OCI-LY3 (cell line): ENCODE data around the gene TJP1.

Experiments
- H2AFZ ChIP-seq: fragments of 200-600, 300-600 bp; shearing (Covaris generic); 2 replicates; pipeline ENCODE4 v1.6.0; 2014; ENCODE audit warnings: antibody characterized with exemption, low read depth, low read length
- H3K27ac ChIP-seq: fragments of 200-600, 300-600 bp; sonication (generic); 2 replicates; pipeline ENCODE4 v1.5.1; 2014; ENCODE audit warnings: mild to moderate bottlenecking, low read length, moderate library complexity, mixed read lengths
- H3K27me3 ChIP-seq: fragments of 200-600, 300-600 bp; sonication (generic); 2 replicates; pipeline ENCODE4 v1.6.1; 2014; ENCODE audit warnings: low read depth, low read length, mixed read lengths
- H3K36me3 ChIP-seq: fragments of 200-600, 300-600 bp; sonication (generic); replicated peaks from 2 replicates; pipeline ENCODE3; 2014; ENCODE audit warnings: low read depth, low read length, mixed read lengths
- H3K4me1 ChIP-seq: fragments of 300-600, 200-600 bp; sonication (generic); 2 replicates; pipeline ENCODE4 v1.6.1; 2014; ENCODE audit warnings: low read length, mixed read lengths
- H3K4me2 ChIP-seq: fragments of 200-600, 300-600 bp; sonication (generic); 2 replicates; pipeline ENCODE4 v1.6.1; 2014; ENCODE audit warnings: low read length, mixed read lengths
- H3K4me3 ChIP-seq: fragments of 300-600, 200-600 bp; sonication (generic); 2 replicates; pipeline ENCODE4 v1.5.1; 2014; ENCODE audit warnings: antibody characterized with exemption, mild to moderate bottlenecking, low read length, moderate library complexity
- H3K79me2 ChIP-seq: fragments of 300-600, 200-600 bp; shearing (Covaris generic); 2 replicates; pipeline ENCODE4 v1.6.1; 2014; ENCODE audit warnings: mild to moderate bottlenecking, low read length, mixed read lengths
- H3K9ac ChIP-seq: fragments of 300-600, 200-600 bp; shearing (Covaris generic); 2 replicates; pipeline ENCODE4 v1.6.0; 2014; ENCODE audit warnings: mild to moderate bottlenecking, low read length, moderate library complexity
- H3K9me3 ChIP-seq: fragments of 200-600, 300-600 bp; shearing (Covaris generic); 2 replicates; pipeline ENCODE4 v1.6.1; 2014; ENCODE audit warnings: low read length, mixed read lengths; ENCODE audit not compliant: insufficient read depth
- H4K20me1 ChIP-seq: fragments of 200-600, 300-600 bp; sonication (generic); 2 replicates; pipeline ENCODE4 v1.6.1; 2016; ENCODE audit warnings: low read length, mixed read lengths; ENCODE audit not compliant: insufficient read depth
- CTCF ChIP-seq: fragments of 200-600, 300-600 bp; sonication (generic); IDR thresholded peaks from 2 replicates; pipeline ENCODE4 v1.5.1; 2014; ENCODE audit warnings: antibody characterized with exemption, low read length, low read depth
- EZH2phosphoT487 ChIP-seq: fragments of 200-600 bp; shearing (Covaris generic); IDR thresholded peaks from 2 replicates; pipeline ENCODE4 v1.6.1; 2018; ENCODE audit warnings: antibody characterized with exemption, mixed run types, low read depth

The TJP1 gene

GRCh38 chr15:29849218-29849617 lies 26.9 kb upstream of the TJP1 start:
- no peaks in the 10 kb centered on the region for H3K27me3 ChIP-seq
- H3K4me1 ChIP-seq, result no peaks in the 10 kb centered on the region
- H3K9ac ChIP-seq, result no peak overlapping the region
- H4K20me1 ChIP-seq, result no peaks in the 10 kb centered on the region
- H3K4me3 ChIP-seq, result no peak overlapping the region
- no peaks in the 10 kb centered on the region for H3K79me2 ChIP-seq
- H3K36me3 ChIP-seq, result no peaks in the 10 kb centered on the region
- H2AFZ ChIP-seq, result no peak overlapping the region
- no peak overlapping the region for H3K4me2 ChIP-seq
- H3K27ac ChIP-seq, result no peak overlapping the region
- TF ChIP-seq CTCF (no peak), EZH2phosphoT487 (no peak)
- H3K9me3 ChIP-seq, result no peaks in the 10 kb centered on the region

- Histone ChIP-seq H3K9ac (no peak overlapping the region), H3K27ac (no peak overlapping the region), H3K4me1 (no peaks in the 10 kb centered on the region), H3K9me3 (no peaks in the 10 kb centered on the region), H3K27me3 (peaks cover 20% of the 10 kb centered on the region), H3K36me3 (no peaks in the 10 kb centered on the region), H4K20me1 (no peaks in the 10 kb centered on the region), H2AFZ (no peak overlapping the region), H3K4me2 (no peak overlapping the region), H3K4me3 (no peak overlapping the region), H3K79me2 (no peaks in the 10 kb centered on the region)
- no peak for TF ChIP-seq EZH2phosphoT487
- no peak for TF ChIP-seq CTCF
These were observed 22.1 kb upstream of the TJP1 start for GRCh38 chr15:29844290-29844903.

GRCh38 chr15:29842290-29842689 lies 20.0 kb upstream of the TJP1 start:
- Histone ChIP-seq H3K9ac (no peak overlapping the region), H3K4me3 (no peak overlapping the region), H3K79me2 (no peaks in the 10 kb centered on the region), H3K36me3 (no peaks in the 10 kb centered on the region), H3K27me3 (peaks cover 20% of the 10 kb centered on the region), H3K4me2 (no peak overlapping the region), H3K9me3 (no peaks in the 10 kb centered on the region), H3K27ac (no peak overlapping the region), H3K4me1 (no peaks in the 10 kb centered on the region), H2AFZ (no peak overlapping the region), H4K20me1 (no peaks in the 10 kb centered on the region)
- TF ChIP-seq CTCF, result no peak
- TF ChIP-seq EZH2phosphoT487, result no peak

- H3K4me3 ChIP-seq, result no peak overlapping the region
- H2AFZ ChIP-seq, result no peak overlapping the region
- no peaks in the 10 kb centered on the region for H3K36me3 ChIP-seq
- peaks cover 20% of the 10 kb centered on the region for H3K27me3 ChIP-seq
- no peak overlapping the region for H3K27ac ChIP-seq
- no peak for TF ChIP-seq CTCF
- no peak for TF ChIP-seq EZH2phosphoT487
- no peaks in the 10 kb centered on the region for H4K20me1 ChIP-seq
- no peaks in the 10 kb centered on the region for H3K4me1 ChIP-seq
- no peak overlapping the region for H3K9ac ChIP-seq
- H3K9me3 ChIP-seq, result no peaks in the 10 kb centered on the region
- no peaks in the 10 kb centered on the region for H3K79me2 ChIP-seq
- H3K4me2 ChIP-seq, result no peak overlapping the region
These were observed 18.7 kb upstream of the TJP1 start for GRCh38 chr15:29840926-29841325.
